ENCODE results near the gene ZDHHC20. TPM values are rescaled to one million over a fixed set of nuclear protein-coding genes. Genes with fewer than 3 reads are reported as not detected.

The ZDHHC20 gene
- total RNA-seq, 4 donors from 2014 or later: 50.8 to 132 (median 67.1) TPM

DNA sequence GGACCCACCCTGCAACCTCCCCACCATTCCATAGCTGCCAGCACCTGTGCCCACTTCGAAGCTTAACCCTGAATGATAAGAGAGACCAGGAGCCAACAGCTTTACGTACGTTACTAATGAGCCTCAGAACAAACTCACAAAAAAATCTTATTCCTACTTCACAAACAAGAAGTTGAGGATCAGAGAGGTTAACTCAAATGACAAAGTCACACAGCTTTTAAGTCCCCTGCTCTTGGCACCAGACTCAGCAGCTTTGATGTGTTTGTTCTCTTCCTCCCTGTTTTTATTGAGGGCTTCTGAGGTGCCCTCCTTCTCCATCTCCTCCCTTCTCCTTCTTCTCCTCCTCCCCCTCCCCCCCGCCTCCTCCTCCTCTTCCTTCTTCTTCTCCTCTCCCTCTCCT, 115.4 kb downstream of the ZDHHC20 start:
- Histone ChIP-seq H3K27me3 (no peaks in the 10 kb centered on the region), H3K36me3 (no peaks in the 10 kb centered on the region), H3K27ac (no peak overlapping the region), H3K4me3 (no peak overlapping the region), H3K9me3 (no peaks in the 10 kb centered on the region), H3K4me1 (no peaks in the 10 kb centered on the region)
- TF ChIP-seq POLR2A (IDR thresholded peaks at IDR 0.05): no peak
- no peak for TF ChIP-seq CTCF (IDR thresholded peaks at IDR 0.05)
- no peak for DNase-seq

DNA sequence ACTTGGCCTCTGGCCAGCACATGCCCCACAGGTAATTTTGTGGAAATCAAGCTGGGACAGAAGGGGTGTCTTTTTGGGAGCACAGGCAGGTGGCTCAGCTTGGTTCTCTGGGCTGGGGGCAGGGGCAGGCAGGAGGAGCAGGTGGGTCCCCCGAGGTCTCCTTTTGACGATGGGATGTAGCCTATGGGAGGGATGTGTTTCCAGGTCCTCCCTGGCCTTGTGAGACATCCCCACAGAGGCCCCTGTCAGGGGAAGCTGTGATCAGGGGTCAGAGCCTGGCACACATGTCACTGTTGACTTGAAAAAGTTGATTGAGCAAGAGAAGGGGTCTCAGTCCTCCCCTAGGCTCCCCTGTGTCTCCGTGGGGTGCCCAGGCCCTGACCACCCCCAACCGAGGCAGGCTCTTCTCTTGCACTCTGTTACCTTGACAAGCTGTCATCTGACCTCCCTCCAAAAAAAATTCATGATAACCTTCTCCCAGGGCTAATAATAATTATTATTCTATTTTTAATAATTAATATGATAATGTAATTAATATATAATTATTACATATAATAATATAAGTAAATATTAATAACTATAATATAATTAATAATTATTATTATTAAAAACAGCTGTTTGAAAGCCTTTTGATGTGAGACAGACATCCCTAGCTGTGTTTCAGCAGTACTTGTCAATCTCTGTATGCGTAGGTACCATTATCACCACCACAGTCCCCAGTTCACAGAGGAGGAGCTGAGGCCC, 116.2 kb downstream of the ZDHHC20 start:
- no peak overlapping the region for H3K27ac ChIP-seq
- no peaks in the 10 kb centered on the region for H3K9me3 ChIP-seq
- no peak for DNase-seq
- H3K27me3 ChIP-seq: no peaks in the 10 kb centered on the region
- H3K4me1 ChIP-seq: no peaks in the 10 kb centered on the region
- H3K4me3 ChIP-seq: no peak overlapping the region
- no peaks in the 10 kb centered on the region for H3K36me3 ChIP-seq
- no peak for TF ChIP-seq CTCF (IDR thresholded peaks at IDR 0.05)
- no peak for TF ChIP-seq POLR2A (IDR thresholded peaks at IDR 0.05)

GRCh38 chr13:21341637-21342422, 117.3 kb downstream of the ZDHHC20 start:
- no peak overlapping the region for H3K4me3 ChIP-seq
- H3K4me1 ChIP-seq: no peaks in the 10 kb centered on the region
- no peaks in the 10 kb centered on the region for H3K27me3 ChIP-seq
- TF ChIP-seq POLR2A (IDR thresholded peaks at IDR 0.05) (no peak), CTCF (IDR thresholded peaks at IDR 0.05) (no peak)
- no peak for DNase-seq
- no peaks in the 10 kb centered on the region for H3K9me3 ChIP-seq
- no peak overlapping the region for H3K27ac ChIP-seq
- H3K36me3 ChIP-seq: no peaks in the 10 kb centered on the region

GRCh38 chr13:21338639-21339278, 120.3 kb downstream of the ZDHHC20 start:
- Histone ChIP-seq H3K9me3 (no peaks in the 10 kb centered on the region), H3K36me3 (no peaks in the 10 kb centered on the region), H3K27me3 (no peaks in the 10 kb centered on the region), H3K4me3 (no peak overlapping the region), H3K27ac (no peak overlapping the region), H3K4me1 (no peaks in the 10 kb centered on the region)
- TF ChIP-seq CTCF (IDR thresholded peaks at IDR 0.05) (no peak), POLR2A (IDR thresholded peaks at IDR 0.05) (no peak)
- DNase-seq: no peak

- Histone ChIP-seq H3K4me1 (no peaks in the 10 kb centered on the region), H3K27ac (no peak overlapping the region), H3K9me3 (no peaks in the 10 kb centered on the region), H3K27me3 (no peaks in the 10 kb centered on the region), H3K36me3 (no peaks in the 10 kb centered on the region), H3K4me3 (no peak overlapping the region)
- no peak for DNase-seq
- TF ChIP-seq CTCF (IDR thresholded peaks at IDR 0.05) (no peak), POLR2A (IDR thresholded peaks at IDR 0.05) (no peak)
Measured at GRCh38 chr13:21338156-21338555, 120.9 kb downstream of the ZDHHC20 start.

Measured in Peyer's patch (tissue), 4 donors.